SU-DHL-6 (cell line): ENCODE measurements around the gene GLS.
"Not testable (repeated sequence)": the region's sequence is repeated elsewhere in the genome, so short reads cannot be mapped to it uniquely, and the experiment has no call there.

Experiments
- H2AFZ ChIP-seq: fragments of 200-600 bp; sonication (generic); 2 replicates; pipeline ENCODE4 v1.6.1; 2014; ENCODE audit warnings: low read depth, mild to moderate bottlenecking, moderate library complexity, mixed read lengths, antibody characterized with exemption, low read length; ENCODE audit not compliant: severe bottlenecking
- H3F3A ChIP-seq: fragments of 200-600 bp; shearing (Covaris generic); 2 replicates; pipeline ENCODE4 v1.6.0; 2016; ENCODE audit warnings: antibody characterized with exemption, mild to moderate bottlenecking; ENCODE audit not compliant: insufficient read depth
- H3K27ac ChIP-seq: fragments of 200-600 bp; sonication (generic); 2 replicates; pipeline ENCODE4 v1.5.1; 2016; ENCODE audit warnings: low read depth, mild to moderate bottlenecking, low read length, moderate library complexity, mixed read lengths
- H3K27me3 ChIP-seq: fragments of 200-600 bp; sonication (generic), shearing (Covaris generic); 2 replicates; pipeline ENCODE4 v1.6.0; 2014; ENCODE audit warnings: mild to moderate bottlenecking, low read length
- H3K36me3 ChIP-seq: fragments of 200-600 bp; sonication (generic); 2 replicates; pipeline ENCODE4 v1.6.1; 2014; ENCODE audit warnings: mild to moderate bottlenecking, low read length, mixed read lengths
- H3K4me2 ChIP-seq: fragments of 300-600, 200-600 bp; shearing (Covaris generic), sonication (generic); 2 replicates; pipeline ENCODE4 v1.6.0; 2014; ENCODE audit warnings: low read length, low read depth, mild to moderate bottlenecking; ENCODE audit not compliant: poor library complexity, severe bottlenecking
- H3K4me3 ChIP-seq: fragments of 200-600 bp; sonication (generic); 2 replicates; pipeline ENCODE4 v1.5.1; 2014; ENCODE audit warnings: antibody characterized with exemption, low read length, mild to moderate bottlenecking, mixed read lengths; ENCODE audit not compliant: insufficient read depth, poor library complexity, severe bottlenecking
- H3K79me2 ChIP-seq: fragments of 200-600 bp; sonication (generic); 2 replicates; pipeline ENCODE4 v1.6.1; 2014; ENCODE audit warnings: mild to moderate bottlenecking, low read length, moderate library complexity; ENCODE audit not compliant: insufficient read depth
- H3K9ac ChIP-seq: fragments of 200-600 bp; sonication (generic); 2 replicates; pipeline ENCODE4 v1.7.0; 2014; ENCODE audit warnings: mild to moderate bottlenecking, low read length
- H3K9me2 ChIP-seq: fragments of 200-600 bp; sonication (generic); replicated peaks from 2 replicates; pipeline ENCODE4 v1.6.1; 2014; ENCODE audit warnings: low read length; ENCODE audit not compliant: insufficient read depth
- H3K9me3 ChIP-seq: fragments of 200-600 bp; sonication (generic); 2 replicates; pipeline ENCODE4 v1.6.1; 2014; ENCODE audit warnings: low read length, mixed read lengths; ENCODE audit not compliant: insufficient read depth
- H4K20me1 ChIP-seq: fragments of 200-600 bp; sonication (generic); 2 replicates; pipeline ENCODE4 v1.6.1; 2014; ENCODE audit warnings: low read depth, mild to moderate bottlenecking, antibody characterized with exemption, low read length, moderate library complexity, mixed read lengths
- CTCF ChIP-seq: fragments of 200-600 bp; sonication (generic); IDR thresholded peaks from one replicate; pipeline ENCODE4 v1.5.1; 2017; ENCODE audit warnings: antibody characterized with exemption, mild to moderate bottlenecking, low read length, moderate library complexity; ENCODE audit not compliant: insufficient read depth, poor library complexity, severe bottlenecking
- EZH2phosphoT487 ChIP-seq: fragments of 200-600 bp; sonication (generic), shearing (Covaris generic); conservative IDR thresholded peaks from 2 replicates; pipeline ENCODE4 v1.6.1; 2018; ENCODE audit warnings: mild to moderate bottlenecking, antibody characterized with exemption, low read length, moderate library complexity, mixed read lengths

The GLS gene

GRCh38 chr2:190869721-190870120 is 10.9 kb upstream of the GLS start:
- Histone ChIP-seq H3K36me3 (no peaks in the 10 kb centered on the region), H3K9ac (no peak overlapping the region), H3F3A (no peaks in the 10 kb centered on the region), H3K79me2 (no peaks in the 10 kb centered on the region), H3K4me3 (no peak overlapping the region), H3K4me2 (no peak overlapping the region), H3K9me3 (no peaks in the 10 kb centered on the region), H2AFZ (no peak overlapping the region), H3K27me3 (no peaks in the 10 kb centered on the region), H4K20me1 (no peaks in the 10 kb centered on the region), H3K9me2 (no peaks in the 10 kb centered on the region), H3K27ac (no peak overlapping the region)
- no peak for TF ChIP-seq EZH2phosphoT487
- TF ChIP-seq CTCF: no peak

- not testable (repeated sequence) for H3F3A ChIP-seq, H3K9me3 ChIP-seq, H3K27ac ChIP-seq, H3K79me2 ChIP-seq, H3K4me2 ChIP-seq, H3K27me3 ChIP-seq, H3K36me3 ChIP-seq, H3K4me3 ChIP-seq, H3K9ac ChIP-seq, H4K20me1 ChIP-seq, H3K9me2 ChIP-seq, H2AFZ ChIP-seq
These were observed 7.2 kb upstream of the GLS start for GRCh38 chr2:190873451-190873850.

- no peaks in the 10 kb centered on the region for H3F3A ChIP-seq
- H3K79me2 ChIP-seq: no peaks in the 10 kb centered on the region; the same call in 1 of the 2 replicates
- H3K9me3 ChIP-seq: no peaks in the 10 kb centered on the region
- TF ChIP-seq CTCF (no peak), EZH2phosphoT487 (no peak)
- H3K4me2 ChIP-seq: no peak overlapping the region
- H3K4me3 ChIP-seq: no peak overlapping the region
- no peak overlapping the region for H2AFZ ChIP-seq
- no peaks in the 10 kb centered on the region for H3K36me3 ChIP-seq
- no peak overlapping the region for H3K27ac ChIP-seq
- no peaks in the 10 kb centered on the region for H3K9me2 ChIP-seq
- no peak overlapping the region for H3K9ac ChIP-seq
- H3K27me3 ChIP-seq: no peaks in the 10 kb centered on the region
- H4K20me1 ChIP-seq: no peaks in the 10 kb centered on the region
These were observed 4.7 kb upstream of the GLS start for GRCh38 chr2:190875891-190876290.

- Histone ChIP-seq H3K27ac (no peak overlapping the region), H3K9me3 (no peaks in the 10 kb centered on the region), H4K20me1 (no peaks in the 10 kb centered on the region)
These were observed 4.0 kb upstream of the GLS start for GRCh38 chr2:190876631-190877030.

More at GRCh38 chr2:190876631-190877030, 4.0 kb upstream of the GLS start:
- H3K4me3 ChIP-seq: no peak overlapping the region
- no peak overlapping the region for H3K9ac ChIP-seq
- H3F3A ChIP-seq: no peaks in the 10 kb centered on the region; the same call in 1 of the 2 replicates
- H3K9me2 ChIP-seq: no peaks in the 10 kb centered on the region
- H2AFZ ChIP-seq: no peak overlapping the region
- TF ChIP-seq EZH2phosphoT487 (no peak), CTCF (no peak)
- H3K36me3 ChIP-seq: no peaks in the 10 kb centered on the region
- no peak overlapping the region for H3K4me2 ChIP-seq
- no peaks in the 10 kb centered on the region for H3K27me3 ChIP-seq
- peaks cover 6% of the 10 kb centered on the region for H3K79me2 ChIP-seq
